Panc1 (cell line): ENCODE data around the gene F3. TPM values are rescaled to one million over a fixed set of nuclear protein-coding genes. Genes with fewer than 3 reads are reported as not detected.

Experiments used
- ATAC-seq: fragments of 200-7000 bp; cut with Tn5 transposase; 2 replicates; pipeline ENCODE4 v1.9.1; 2020; ENCODE audit warnings: mild to moderate bottlenecking, moderate library complexity
- BruUV-seq: library from RNA; stranded (reverse); fragments of 400-500 nt; replicated peaks from 2 replicates; lab custom pipeline; 2021; lab: Mats Ljungman, UMichigan
- CTCF ChIA-PET: fragments of 300-600 bp; sonication (Branson Sonifier 250); formaldehyde crosslinking; loops from one replicate; lab custom pipeline; 2022; ENCODE audit warnings: antibody characterized with exemption; lab: Charles Lee
- POLR2A ChIA-PET: fragments of 300-600 bp; sonication (Branson Sonifier 250); formaldehyde crosslinking; loops from one replicate; lab custom pipeline; 2022; ENCODE audit warnings: antibody characterized with exemption; lab: Charles Lee
- DNase-seq: peaks from one replicate; pipeline ENCODE4 v3.0.0-alpha.2; 2010; ENCODE audit warnings: low read depth, low spot score
- H3K27ac ChIP-seq: 2 replicates; pipeline ENCODE4 v1.5.1; 2011; ENCODE audit warnings: mild to moderate bottlenecking, low read length, inconsistent platforms
- H3K27me3 ChIP-seq: fragments of 200-500 bp; sonication (Bioruptor generic); 2 replicates; pipeline ENCODE4 v1.6.0; 2014; ENCODE audit warnings: low read length, inconsistent platforms; ENCODE audit not compliant: control insufficient read depth, insufficient read depth
- H3K36me3 ChIP-seq: fragments of 200-500 bp; sonication (Bioruptor generic); 2 replicates; pipeline ENCODE4 v1.5.1; 2014; ENCODE audit warnings: inconsistent platforms, mild to moderate bottlenecking, low read length, moderate library complexity; ENCODE audit not compliant: control insufficient read depth, insufficient read depth
- H3K4me1 ChIP-seq: 2 replicates; pipeline ENCODE4 v1.5.1; 2011; ENCODE audit warnings: inconsistent platforms, mild to moderate bottlenecking, low read length, moderate library complexity; ENCODE audit not compliant: control insufficient read depth, insufficient read depth
- H3K4me3 ChIP-seq, 2 experiments: 2 replicates each; pipeline ENCODE4 v1.5.1; 2011 to 2012; ENCODE audit warnings: low read depth in 2 of 2, low read length in 2 of 2, mild to moderate bottlenecking in 2 of 2, inconsistent platforms in 1 of 2, moderate library complexity in 1 of 2
- H3K9me3 ChIP-seq: fragments of 200-500 bp; sonication (Bioruptor generic); 2 replicates; pipeline ENCODE4 v1.5.1; 2014; ENCODE audit warnings: low read depth, mild to moderate bottlenecking, inconsistent platforms, low read length, moderate library complexity; ENCODE audit not compliant: control insufficient read depth, insufficient read depth
- CTCF ChIP-seq: fragments of 450-650 bp; IDR thresholded peaks from 2 replicates; pipeline ENCODE4 v1.5.1; 2017; ENCODE audit warnings: mild to moderate bottlenecking
- POLR2AphosphoS5 ChIP-seq: IDR thresholded peaks from 2 replicates; pipeline ENCODE4 v1.6.1; 2012; ENCODE audit warnings: mild to moderate bottlenecking, low read depth, low read length, moderate library complexity
- REST ChIP-seq, 2 experiments: IDR thresholded peaks; 2 replicates each; pipeline ENCODE4 v1.6.1; 2011 to 2012; ENCODE audit warnings: low read depth in 2 of 2, control low read depth in 1 of 2, low read length in 1 of 2, mild to moderate bottlenecking in 1 of 2, moderate library complexity in 1 of 2; ENCODE audit not compliant: insufficient read depth in 1 of 2
- SIN3A ChIP-seq: IDR thresholded peaks from 2 replicates; pipeline ENCODE4 v1.6.1; 2012; ENCODE audit warnings: low read depth, mild to moderate bottlenecking, low read length, moderate library complexity, borderline replicate concordance; ENCODE audit not compliant: insufficient read depth
- TCF7L2 ChIP-seq: IDR thresholded peaks from 2 replicates; pipeline ENCODE4 v1.6.1; 2011; ENCODE audit warnings: mild to moderate bottlenecking, low read depth, low read length, inconsistent platforms
- in situ Hi-C: cut with HindIII; loops from 2 replicates; pipeline ENCODE4 v1.10.0; 2016; ENCODE audit warnings: low sequenced_read_pairs, low pct_unique_long_range_greater_than_20kb
- intact Hi-C: fragments of 100-400 bp; cut with micrococcal nuclease; formaldehyde crosslinking; loops from one replicate; pipeline ENCODE4 v1.10.0; 2022; ENCODE audit not compliant: unreplicated experiment
- total RNA-seq: library from RNA; stranded (reverse); gene quantifications from one replicate; pipeline ENCODE4 v1.2.1, GENCODE V29; 2021; ENCODE audit not compliant: unreplicated experiment

Gene F3
- total RNA-seq, 1 experiment from 2014 or later = 2.6 TPM

- peak; percentile 32 for ATAC-seq
- Histone ChIP-seq H3K4me1 (peaks cover 4% of the 10 kb centered on the region; the same call in 1 of the 2 replicates), H3K27me3 (peaks cover 5% of the 10 kb centered on the region; the same call in 1 of the 2 replicates), H3K4me3 (peak overlapping the region; percentile 61 to 62), H3K27ac (peak overlapping the region; percentile 34; the same call in 1 of the 2 replicates), H3K9me3 (no peaks in the 10 kb centered on the region), H3K36me3 (no peaks in the 10 kb centered on the region; the same call in 1 of the 2 replicates)
- POLR2A ChIA-PET = no interaction called here
- intact Hi-C loops = no loop called here
- in situ Hi-C loops = no loop called here
- TF ChIP-seq CTCF (no peak), POLR2AphosphoS5 (no peak)
- CTCF ChIA-PET = no interaction called here
- no TSS peak for BruUV-seq
- DNase-seq = no peak
These were observed 720 bp upstream of the F3 start for GRCh38 chr1:94542088-94542870.

- Histone ChIP-seq H3K4me3 (peak overlapping the region; percentile 61 to 62), H3K27me3 (peaks cover 5% of the 10 kb centered on the region; the same call in 1 of the 2 replicates), H3K9me3 (no peaks in the 10 kb centered on the region), H3K4me1 (peaks cover 4% of the 10 kb centered on the region; the same call in 1 of the 2 replicates), H3K27ac (no peak overlapping the region), H3K36me3 (no peaks in the 10 kb centered on the region; the same call in 1 of the 2 replicates)
- ATAC-seq (peak; percentile 5; the same call in 1 of the 2 replicates), DNase-seq (no peak)
- TSS peak; percentile 71 for BruUV-seq
- in situ Hi-C loops (no loop called here), intact Hi-C loops (no loop called here)
- no peak for TF ChIP-seq REST (IDR thresholded peaks at IDR 0.05; ENCODE audit: insufficient read depth in 1 of 2, low read depth in 2 of 2, low read length in 1 of 2)
- TF ChIP-seq SIN3A = no peak
- no peak for TF ChIP-seq CTCF
- no peak for TF ChIP-seq POLR2AphosphoS5
- no peak for TF ChIP-seq TCF7L2
- POLR2A ChIA-PET = no interaction called here
- CTCF ChIA-PET = interaction anchor here (0.7 kb wide), 1 partner anchor 26 kb away, joined by 3 read pairs; no protein-coding TSS in a partner anchor
These were observed 916 bp downstream of the F3 start for GRCh38 chr1:94540440-94541245.
